GM18868 (cell line): Measurements from ENCODE around the gene FBXW8.

Experiments
- ATAC-seq: cut with Tn5 transposase; IDR thresholded peaks from one replicate; pipeline ENCODE4 v1.9.1; 2021; ENCODE audit warnings: mild to moderate bottlenecking, moderate library complexity; ENCODE audit not compliant: unreplicated experiment

Gene FBXW8, protein sequence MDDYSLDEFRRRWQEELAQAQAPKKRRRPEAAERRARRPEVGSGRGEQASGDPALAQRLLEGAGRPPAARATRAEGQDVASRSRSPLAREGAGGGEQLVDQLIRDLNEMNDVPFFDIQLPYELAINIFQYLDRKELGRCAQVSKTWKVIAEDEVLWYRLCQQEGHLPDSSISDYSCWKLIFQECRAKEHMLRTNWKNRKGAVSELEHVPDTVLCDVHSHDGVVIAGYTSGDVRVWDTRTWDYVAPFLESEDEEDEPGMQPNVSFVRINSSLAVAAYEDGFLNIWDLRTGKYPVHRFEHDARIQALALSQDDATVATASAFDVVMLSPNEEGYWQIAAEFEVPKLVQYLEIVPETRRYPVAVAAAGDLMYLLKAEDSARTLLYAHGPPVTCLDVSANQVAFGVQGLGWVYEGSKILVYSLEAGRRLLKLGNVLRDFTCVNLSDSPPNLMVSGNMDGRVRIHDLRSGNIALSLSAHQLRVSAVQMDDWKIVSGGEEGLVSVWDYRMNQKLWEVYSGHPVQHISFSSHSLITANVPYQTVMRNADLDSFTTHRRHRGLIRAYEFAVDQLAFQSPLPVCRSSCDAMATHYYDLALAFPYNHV

DNA sequence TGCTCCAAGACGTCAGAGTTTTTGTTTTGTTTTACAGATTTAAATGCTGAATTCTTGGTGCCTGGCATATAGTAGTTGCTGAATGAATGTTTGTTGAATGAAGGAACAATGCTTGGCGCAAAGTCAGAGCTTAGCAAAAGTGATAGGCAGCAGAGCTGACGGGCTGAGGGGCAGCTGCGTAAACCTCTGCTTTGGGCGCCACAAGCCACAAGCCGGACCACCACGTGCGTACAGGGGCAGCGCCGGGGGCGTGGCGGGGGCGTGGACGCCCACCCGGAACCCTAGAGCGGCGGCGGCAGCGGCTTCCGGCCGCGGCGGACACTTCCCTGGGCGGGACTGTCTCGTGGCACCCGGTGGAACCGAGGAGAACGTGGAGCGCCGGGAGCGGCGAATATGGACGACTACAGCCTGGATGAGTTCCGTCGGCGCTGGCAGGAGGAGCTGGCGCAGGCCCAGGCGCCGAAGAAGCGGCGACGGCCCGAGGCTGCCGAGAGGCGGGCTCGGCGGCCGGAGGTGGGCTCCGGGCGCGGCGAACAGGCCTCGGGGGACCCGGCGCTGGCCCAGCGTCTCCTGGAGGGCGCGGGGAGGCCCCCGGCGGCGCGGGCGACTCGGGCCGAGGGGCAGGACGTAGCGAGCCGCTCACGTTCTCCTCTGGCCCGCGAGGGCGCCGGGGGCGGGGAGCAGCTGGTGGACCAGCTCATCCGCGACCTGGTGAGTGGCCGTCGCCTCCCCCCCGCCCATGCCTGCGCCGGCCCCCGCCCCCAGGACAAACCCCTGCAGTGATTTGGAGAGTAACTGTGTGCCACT is at the start of gene FBXW8:
FBXW8 (plus strand) TSS at position 306 of the 807 bp plus-strand sequence; CDS start at position 394, 88 bp downstream.
- peak; percentile 88 for ATAC-seq

DNA sequence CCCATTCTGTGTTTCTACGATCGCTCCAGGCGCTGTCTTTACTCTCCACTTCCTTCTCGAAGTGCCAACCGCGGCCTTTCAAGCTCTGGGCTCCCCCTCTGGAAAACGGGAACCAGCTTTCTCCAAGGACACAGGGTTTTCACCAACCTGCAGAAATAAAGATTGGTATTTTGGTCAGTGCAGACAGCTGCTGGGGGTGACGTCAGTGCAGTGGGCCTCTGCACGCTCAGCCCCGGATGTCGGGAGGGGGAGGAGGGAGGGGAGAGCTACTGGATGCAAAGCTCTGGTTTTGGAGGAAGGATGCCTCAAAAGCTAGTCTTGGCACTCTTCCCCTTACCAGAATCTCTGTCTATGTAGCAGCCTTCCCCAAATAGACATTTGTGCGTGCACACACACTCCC is 49.4 kb upstream of the FBXW8 start:
- ATAC-seq, result peak; percentile 85

DNA sequence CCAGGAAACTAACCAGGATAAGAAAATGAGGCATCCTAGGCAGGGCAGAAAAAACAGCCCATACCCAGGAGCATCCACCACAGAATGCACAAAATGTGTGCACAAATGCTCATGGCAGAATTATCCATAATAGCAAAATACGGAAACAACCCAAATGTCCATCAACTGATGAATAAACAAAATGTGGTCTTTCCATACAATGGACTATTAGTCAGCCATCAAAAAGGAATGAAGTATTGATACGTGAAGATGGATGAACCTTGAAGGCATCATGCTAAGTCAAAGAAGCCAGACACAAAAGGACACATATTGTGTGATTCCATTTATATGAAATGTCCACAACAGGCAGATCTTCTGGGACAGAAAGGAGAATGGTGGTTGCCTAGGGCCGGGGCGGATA is 48.6 kb upstream of the FBXW8 start:
- no peak for ATAC-seq

DNA sequence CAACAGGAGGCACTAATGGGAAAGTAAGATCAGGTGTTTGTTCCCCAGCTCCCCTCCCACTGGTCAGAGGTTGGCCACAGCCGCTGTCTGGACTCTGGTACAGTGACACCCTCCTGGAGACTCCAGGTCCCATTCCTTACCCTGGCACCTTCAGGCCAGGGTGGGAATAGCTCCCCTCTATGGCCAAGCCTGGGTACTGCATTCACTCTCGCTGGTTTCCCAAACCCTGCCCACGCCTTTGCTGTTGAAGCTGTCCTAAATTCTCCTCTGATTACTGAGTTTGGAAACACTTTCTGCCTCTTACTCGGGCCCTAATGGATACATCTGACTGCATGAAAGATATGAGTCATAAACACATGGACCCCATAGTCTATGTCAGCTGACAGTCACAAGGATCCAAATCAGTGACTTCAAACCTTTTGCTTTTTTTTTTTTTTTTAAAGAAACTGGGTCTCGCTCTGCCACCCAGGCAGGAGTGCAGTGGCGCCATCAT is 47.4 kb upstream of the FBXW8 start:
- no peak for ATAC-seq

DNA sequence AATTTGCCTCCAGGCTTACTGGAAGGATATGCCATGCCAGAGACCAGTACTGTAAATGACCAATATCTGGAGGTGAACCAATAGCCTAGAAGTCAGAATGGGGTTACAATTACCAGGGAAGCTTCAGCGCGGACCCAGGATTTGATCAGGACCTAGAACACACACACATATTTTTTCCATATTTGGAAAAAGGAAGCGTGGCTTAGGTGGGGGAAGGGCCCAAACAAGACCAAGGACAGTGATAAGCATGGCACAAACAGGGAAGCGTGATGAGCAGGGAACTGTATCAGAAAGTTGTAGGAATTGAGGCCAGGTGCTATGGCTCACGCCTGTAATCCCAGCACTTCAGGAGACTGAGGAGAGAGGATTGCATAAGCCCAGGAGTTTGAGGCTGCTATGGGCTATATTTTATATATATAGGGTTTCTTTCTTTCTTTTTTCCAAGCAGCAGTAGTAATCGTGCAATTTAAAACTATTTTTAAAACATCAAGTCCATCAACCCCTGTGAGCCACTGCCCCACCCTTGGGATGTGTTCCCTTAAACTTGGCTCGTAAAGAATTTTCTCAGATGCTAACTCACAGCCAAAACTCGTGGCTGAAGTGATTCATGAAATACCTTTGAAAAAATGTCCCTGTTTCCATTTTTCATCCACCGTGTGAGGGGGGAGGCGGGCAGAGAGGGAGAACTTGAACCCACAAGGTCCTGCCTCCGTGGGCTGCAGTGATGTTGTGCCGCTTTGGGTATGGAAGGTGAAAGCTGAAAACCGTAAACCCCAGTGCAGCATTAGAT is 46.2 kb upstream of the FBXW8 start:
- no peak for ATAC-seq

DNA sequence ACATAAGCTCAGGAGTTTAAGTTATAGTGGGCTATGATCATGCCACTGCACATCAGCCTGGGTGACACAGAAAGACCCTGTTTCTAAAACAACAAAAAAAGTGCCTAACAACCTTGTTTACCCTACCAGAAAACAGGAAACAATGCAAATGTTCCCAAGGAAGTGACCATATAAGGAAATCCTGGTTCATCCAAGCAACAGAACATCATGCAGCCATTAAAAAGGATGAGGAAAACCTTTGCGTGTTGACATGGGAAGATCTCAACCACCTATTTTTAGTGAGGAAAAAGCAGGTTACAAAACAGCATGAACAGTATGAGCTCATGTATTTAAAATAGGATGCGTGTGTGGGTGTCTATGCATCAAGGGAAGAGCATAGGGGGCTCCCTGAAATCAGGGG is 43.2 kb upstream of the FBXW8 start:
- ATAC-seq, result no peak

DNA sequence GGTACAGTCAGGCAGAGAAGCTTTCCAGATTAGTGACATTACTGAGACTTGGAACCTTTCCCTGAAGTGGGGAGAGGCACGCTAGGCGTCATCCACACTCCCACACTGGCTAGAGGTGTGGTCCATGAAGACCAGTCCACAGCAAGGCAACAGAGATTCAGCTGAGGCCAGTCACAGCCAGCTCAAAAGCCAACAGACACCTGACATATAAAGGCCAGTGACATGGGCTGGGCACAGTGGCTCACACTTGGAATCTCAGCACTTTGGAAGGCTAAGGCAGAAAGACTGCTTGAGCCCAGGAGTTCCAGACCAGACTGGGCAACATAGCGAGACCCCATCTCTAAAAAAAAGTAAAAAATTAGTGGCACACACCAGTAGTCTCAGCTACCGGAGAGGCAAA is 40.4 kb upstream of the FBXW8 start:
- no peak for ATAC-seq

DNA sequence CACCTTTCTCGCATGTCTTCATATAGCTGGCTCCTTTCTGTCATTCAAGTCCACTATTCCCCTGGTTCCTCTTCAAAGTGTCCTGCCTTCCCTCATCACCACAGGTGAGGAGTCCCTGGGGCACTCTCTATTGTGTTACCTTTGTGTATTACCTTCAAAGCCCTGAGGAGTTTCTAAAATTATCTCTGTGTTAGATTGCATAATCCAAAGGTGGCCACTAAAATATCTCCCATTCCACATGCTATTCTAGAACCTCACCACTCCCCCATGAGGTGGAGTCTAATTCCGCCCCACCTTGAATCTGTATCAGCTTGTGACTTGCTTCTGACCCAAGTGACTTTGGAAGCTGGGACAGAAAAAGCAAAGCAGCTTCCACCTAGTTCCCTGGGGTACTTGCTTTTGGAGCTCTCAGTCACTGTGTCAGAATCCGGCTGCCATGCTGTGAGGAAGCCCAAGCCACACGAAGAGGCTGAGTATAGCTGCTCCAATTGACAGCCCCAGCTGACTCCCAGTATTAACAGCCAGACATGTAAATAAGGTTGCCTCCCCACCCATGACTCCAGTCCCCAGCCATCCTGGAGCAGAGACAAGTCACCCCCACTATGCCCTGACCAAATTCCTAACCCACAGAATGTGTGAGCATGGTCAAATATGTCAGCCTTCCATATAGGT is 36.3 kb upstream of the FBXW8 start:
- no peak for ATAC-seq

DNA sequence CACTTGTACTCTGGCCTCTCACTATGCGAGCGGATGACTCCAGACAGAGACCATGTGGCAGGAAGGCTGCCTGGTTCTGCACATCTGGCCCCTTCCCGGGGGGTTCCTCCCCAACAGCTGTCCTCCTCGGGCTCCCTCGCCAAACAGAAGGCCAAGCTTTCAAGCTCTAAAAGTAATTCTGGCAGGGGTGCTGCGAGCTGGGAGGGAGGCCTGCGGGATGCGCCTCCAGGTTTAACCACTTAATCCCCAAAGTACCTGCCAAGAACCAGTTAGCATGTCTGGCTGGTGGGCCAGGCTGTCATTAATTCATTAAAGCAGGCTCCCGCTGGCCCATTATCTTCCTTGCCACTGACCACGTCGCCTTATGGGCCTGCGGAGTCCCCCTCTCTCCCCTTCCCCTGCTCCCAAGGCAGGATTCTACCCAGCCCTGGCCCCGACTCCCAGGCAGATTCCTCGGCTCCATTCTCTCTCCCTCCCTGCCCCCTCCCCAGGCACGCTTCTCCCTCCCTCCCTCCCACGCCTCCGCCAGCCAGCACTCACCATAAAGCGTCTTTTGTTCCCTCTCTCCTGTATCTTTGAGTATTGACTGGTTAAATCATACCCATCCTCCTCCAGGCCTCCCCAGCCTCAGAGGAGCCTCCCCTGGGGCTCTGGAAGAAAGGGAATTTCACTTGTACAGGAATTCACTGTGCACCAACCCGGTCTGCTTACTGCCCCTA is 34.4 kb upstream of the FBXW8 start:
- no peak for ATAC-seq

DNA sequence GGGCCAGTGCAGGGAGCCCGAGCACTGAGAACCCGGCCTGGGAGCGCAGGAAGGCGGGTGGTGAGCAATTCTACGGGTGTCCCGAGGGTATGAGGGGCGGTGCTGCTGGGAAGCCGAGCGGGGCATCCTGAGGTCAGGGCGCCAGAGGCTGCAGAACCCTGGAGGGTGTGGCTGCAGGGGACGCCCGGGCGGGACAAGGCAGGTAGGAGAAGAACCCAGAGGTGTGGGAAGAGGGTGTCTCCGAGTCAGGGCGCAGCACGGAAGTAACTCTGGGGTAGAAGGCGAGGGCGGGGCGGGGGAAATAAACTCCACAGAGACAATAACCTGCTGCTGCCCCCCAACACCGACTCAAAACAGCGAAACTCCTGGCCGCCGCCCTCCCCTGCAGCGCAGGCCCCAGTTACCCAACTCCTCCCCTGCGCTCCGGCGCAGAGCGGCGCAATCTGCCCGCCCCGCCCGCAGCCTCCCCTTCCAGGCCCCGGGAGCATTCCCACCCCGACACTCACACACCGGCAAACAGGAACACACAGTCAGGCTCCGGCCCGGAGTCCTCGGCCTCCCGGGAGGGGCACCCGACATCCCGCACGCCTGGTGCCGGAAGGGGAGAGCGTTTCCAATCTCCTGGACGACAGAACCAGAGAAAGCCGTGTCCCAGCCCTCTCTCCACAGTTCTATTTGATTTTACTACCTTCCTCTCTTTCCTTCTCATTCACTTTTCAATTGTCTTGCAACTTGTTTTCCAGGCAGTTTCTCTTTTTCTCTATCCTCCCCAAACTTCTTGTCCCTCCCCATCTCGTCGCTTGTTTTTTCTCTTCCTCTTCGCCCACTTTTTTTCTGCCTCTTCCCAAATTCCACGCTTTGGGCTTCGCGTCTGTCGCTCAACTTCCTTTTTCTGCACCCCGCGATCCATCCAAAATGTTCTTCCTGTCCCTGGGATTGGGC is 31.9 kb upstream of the FBXW8 start:
- no peak for ATAC-seq

DNA sequence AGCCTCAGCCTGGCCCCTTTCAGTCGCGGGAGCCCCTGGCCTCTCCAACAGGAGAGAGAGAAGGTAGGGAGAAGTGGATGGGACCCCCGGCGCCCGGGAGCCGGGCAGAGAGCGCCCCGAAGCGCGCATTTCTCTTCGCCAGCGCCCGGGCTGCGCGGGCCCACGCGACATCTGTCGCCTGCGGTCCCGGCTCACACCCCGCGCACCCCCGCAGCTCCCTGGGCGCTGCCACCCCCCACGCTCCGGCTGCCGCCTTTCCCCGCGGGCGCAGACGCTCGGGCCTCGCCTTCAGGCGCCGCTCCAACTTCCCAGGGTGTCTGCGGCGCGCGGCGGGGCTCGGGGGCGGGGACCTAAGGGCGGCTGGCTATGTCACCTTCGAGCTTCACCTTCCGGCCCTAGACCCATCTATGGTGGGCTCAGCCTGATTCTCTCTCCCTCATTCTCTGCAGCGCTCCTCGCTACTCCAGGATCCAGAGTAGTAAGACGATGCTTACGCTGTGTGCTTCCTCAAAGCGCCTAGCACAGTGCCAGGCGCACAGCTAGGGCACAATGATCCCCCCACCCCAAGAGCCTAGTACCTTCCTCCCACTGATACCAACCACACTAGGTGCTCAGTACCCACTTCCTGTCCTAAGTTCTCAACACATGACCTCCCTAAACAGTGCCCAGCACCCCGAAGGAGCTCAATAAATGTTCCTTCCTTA is 31.1 kb upstream of the FBXW8 start:
- ATAC-seq, result no peak

DNA sequence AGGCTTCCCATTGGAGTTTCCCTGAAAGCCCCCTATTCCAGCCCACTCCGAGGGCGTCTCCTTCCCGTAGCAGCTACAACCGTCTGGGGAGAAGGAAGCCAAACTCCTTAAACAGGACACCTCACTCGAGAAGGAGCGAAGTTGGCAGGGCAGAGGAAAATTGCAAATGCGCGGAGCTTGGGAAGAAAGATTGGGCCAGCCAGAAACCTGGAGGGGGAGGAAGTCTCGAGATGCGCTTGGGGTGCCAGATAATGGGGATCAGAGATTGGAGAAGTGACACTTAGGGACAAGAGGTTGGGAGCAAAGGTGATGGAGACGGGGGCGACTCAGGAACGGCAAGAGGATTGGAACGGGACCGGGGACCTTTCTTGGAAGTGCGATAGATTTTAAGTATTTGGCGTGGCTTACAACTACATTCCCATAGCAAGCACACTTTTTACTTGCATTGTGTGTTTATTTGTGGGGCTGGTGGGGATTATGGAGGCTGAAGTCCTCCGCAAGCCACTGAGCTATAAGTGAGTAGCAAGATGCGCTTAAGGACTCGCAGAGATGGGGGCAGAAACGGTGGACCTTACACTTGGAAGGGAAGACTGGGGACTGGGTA is 30.4 kb upstream of the FBXW8 start:
- ATAC-seq, result no peak

DNA sequence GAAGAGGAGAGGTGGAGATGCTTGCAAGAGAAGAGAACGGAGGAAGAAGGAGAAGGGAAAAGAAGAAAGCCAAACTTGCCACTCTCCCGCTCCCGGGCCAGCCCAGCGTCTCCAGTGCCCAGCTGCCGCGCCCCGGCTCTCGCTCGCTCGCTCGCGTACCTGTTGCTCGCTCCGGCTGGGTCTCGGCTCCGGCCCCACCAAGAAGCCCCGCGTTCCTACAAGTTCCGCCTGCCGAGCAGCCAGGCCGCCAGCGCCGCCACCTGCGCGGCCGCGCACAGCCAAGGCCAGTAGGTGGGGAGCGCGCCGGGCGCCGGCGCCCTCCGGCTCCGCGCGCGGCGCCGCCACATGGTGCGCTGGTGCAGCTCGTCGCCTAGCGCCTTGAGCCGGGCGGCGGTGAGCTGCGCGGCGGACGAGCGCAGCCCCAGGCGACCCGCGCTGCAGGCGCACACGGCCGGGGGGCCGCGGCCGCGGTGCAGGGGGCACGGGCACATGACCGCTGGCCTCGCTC is 29.9 kb upstream of the FBXW8 start:
- peak; percentile 60 for ATAC-seq

DNA sequence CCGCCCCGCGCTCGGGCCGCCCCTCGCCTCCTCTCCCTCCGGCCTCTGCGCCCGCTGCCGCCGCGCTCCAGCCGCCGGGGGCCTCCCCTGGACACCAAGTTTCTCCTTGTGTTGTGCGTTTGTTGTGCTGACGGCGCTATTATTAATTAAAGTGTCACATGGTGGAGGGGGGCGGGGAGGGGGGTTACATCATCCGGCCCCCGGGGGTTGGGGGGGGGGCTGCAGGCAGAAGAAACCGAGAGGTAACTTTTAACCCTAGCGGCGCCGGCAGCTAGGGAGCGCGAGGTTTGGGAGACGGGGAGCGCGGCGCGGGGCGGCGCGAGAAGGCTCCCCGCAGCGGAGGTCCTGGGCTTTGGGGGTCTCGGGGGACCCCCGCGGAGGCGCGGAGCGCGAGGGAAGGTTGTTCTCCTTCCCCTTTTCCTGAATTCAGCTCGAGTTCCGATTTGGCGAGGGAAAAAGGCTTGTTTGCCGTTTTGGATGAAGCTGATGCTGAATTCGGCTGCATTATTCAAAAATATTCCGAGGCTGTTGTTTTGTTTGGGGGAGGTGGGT is 29.3 kb upstream of the FBXW8 start, which contains the start of gene HRK:
HRK (minus strand) TSS at position 117 of the 552 bp plus-strand sequence. CDS start 134 bp downstream, outside the sequence.
- ATAC-seq, result no peak

DNA sequence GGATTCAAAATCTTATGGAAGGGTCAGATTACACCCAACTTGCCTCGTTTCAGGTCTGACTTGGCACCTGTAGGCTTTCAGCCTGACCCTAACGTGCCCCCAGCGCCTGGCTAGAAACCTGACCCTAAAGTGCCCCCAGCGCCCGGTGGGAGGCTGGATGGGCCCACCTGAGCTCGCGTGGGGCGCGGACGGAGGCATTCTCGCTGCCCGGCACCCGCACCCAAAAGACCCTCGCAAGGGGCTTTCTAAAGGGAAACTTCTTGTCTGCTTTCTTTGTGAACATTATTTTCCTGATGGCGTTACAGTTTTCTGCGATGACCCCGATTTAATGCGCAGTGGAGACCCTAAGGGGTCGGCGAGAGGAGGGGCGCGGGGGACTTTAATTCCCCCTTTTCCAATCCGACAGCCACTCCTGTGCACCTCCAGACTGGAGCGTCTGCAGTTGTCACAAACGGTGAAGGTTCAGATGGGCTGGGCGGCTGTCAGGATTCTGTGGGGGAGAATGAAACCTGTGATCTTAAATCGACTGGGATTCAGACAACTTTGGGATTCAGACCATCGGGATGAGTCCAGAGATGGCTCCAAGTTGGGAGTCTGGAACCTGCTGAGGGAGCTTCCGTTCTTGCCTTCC is 28.8 kb upstream of the FBXW8 start:
- ATAC-seq, result no peak

DNA sequence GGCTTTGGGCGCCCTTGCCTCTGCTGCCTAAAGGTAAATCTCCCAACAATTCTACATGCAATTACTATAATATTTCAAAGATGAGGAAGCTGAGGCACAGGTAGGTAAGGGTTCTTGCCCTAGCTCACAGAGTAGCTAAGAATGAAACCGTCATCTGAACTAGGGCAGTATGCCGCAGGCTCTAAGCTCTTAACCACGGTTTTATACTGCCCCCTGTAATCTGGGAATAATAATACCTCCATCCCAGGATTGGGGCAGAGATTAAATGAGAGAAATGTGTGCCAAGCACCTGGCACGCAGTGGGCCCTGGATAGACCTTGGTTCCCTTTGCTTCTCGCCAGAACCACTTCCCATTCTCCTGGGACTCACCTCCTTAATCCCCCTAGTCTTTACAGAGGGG is 28.0 kb upstream of the FBXW8 start:
- no peak for ATAC-seq
